NCI-H1694 (cell line): ENCODE measurements around the gene ATF6.

Source experiments
- DNase-seq: peaks from one replicate; lab custom pipeline; 2025; lab: John Stamatoyannopoulos, UW

The ATF6 gene

DNA sequence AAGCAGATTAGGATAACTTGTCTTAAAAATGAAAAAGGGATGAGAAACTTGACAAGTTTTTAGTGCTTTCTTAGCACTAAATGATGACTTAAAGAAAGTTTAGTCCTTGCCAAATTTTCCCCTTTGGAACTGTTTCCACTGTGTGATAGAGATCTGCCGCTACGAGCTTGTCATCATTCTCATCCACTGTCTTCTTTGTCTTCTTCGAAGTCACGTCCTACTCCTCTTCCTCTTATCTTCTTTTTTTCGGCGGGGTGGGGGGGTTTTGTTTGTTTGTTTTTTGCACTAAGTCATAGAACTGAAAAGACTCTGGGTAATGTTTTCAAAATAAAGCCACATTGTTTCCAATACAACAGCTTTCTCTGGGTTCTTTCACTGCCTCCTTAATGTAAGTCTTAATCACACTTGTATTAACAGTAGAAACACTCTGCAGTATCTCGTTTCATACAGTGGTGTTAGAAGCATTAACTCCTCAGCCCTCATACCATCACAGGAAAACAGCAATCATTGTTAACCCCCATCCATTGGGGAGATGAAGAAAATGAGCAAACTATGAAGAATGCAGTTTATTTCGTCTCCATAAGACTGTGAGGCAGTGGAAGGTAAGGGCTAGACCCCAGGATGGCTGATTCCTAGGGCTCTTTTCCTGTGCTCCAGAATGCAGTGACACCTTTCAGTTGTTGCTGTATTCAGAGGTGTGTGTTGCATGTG is 175.8 kb downstream of the ATF6 start:
- DNase-seq, result no peak

DNA sequence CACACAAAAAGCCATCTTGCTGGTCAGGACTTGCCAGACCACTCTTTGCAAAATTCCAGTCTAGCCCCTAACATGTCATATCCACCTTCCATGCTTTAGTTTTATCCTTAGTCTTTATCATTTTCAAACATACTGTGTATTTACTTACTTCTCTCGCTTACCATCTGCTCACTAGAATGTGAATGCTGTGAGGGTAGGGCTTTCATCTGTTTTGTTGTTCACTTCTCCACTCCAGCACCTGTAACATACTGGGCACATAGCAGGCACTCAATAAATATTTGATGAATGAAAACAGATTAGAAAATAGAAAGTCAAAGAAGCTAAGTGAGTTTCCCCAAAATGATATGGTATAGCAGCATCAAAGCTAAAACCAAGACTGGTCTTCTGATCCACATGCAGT is 177.6 kb downstream of the ATF6 start:
- no peak for DNase-seq

DNA sequence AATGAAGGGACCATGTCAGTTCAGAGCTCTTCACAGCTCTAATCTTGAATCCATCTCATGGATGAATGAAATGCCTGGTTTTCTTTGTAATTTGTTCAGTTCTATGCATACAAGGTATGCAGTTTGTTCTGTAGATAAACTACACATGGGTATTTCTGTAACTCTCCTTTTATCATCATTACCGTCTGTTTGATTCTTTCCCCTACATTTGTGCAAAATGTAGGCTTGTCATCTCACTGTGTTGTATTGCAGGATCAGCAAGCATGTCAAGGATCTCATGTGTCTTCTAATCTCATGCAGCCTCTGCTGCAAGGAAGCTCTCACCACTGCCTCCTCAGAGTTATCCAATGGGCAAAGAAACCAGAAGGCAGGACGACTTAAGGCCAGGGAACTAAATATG is 178.3 kb downstream of the ATF6 start:
- DNase-seq, result no peak

- no peak for DNase-seq
Observed at GRCh38 chr1:161945306-161946060, 179.4 kb downstream of the ATF6 start.

GRCh38 chr1:161946071-161946987 is 180.2 kb downstream of the ATF6 start:
- DNase-seq, result no peak

GRCh38 chr1:161948435-161948834 is 182.3 kb downstream of the ATF6 start:
- no peak for DNase-seq

DNA sequence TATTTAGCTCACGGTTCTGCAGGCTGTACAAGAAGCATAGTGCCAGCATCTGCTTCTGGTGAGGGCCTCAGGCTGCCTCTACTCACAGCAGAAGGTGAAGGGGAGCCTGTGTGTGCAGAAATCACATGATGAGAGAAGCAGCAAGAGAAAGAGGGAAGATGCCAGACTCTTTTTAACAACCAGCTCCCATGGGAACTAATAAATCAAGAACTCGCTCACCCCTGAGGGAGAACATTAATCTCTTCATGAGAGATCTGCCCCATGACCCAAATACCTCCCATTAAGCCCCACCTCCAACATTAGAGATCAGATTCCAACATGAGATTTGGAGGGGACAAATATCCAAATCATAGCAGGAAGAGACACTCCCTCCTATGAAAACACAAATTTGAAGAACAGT is 183.4 kb downstream of the ATF6 start:
- DNase-seq, result no peak

- DNase-seq, result no peak
Observed at GRCh38 chr1:161950377-161950776, 184.3 kb downstream of the ATF6 start.

DNA sequence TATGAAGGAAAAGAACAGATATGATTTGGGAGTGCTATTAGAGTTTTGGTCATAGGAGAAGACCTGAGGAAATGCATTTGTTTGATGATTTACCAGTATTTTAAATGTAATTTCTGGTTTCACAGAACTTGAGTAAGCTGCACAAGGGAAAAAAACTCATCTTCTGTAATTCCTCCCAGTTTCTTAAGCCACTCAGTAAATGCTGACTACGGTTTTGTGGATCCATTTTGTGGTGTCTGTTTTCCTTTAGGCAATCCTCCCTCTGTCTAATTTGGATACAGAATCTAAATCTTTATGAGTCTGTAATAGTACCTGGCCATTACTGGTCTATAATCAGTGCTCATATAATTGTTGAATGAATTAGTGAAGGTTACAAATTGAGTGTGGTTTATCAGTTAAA is 185.5 kb downstream of the ATF6 start:
- no peak for DNase-seq

DNA sequence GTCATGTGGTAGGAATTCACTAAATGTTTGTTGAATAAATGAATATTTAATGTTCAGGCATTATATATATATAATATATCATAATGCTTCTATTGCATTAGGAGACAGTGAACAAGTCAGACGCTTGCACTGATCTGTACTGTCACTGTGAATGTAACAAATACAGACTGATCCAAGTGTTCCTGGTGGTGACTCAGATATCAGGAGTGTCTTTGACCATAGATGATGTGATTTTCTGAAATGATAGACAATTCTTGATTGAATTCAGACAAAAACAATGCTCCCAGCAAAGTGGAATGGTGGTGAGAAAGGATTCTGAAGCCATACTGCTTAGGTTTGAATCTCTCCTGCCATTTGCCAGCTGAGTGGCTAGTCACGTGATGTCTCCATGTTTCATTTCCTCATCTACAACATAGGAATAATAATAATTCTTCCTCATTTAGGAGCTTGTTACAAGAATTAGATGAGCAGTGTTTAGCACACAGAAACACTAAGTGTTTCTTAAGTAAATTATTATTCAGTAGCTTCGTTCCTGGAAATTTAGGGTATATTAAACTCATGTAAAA is 186.6 kb downstream of the ATF6 start:
- no peak for DNase-seq

GRCh38 chr1:161953256-161953920 is 187.3 kb downstream of the ATF6 start:
- DNase-seq, result no peak

DNA sequence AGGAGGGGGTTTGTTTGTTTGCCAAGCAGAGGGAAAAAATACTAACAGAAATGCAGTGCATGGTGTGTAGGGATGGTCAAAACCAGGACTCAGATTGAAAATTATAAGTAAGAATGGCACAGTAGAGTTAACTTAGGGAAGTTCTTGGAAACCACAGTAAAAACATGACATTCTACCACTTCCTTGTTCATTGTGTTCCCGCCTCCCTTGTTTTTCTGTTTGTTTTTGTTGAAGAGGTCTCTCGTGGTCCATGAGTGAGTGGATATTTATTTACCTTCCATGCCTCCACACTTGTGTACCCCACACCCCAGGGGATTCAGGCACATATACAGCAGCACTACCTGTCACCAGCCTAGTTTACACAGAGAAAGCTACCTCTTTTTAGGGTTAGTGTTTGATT is 187.9 kb downstream of the ATF6 start:
- DNase-seq, result no peak

- no peak for DNase-seq
Observed at GRCh38 chr1:161954466-161954865, 188.3 kb downstream of the ATF6 start.

DNA sequence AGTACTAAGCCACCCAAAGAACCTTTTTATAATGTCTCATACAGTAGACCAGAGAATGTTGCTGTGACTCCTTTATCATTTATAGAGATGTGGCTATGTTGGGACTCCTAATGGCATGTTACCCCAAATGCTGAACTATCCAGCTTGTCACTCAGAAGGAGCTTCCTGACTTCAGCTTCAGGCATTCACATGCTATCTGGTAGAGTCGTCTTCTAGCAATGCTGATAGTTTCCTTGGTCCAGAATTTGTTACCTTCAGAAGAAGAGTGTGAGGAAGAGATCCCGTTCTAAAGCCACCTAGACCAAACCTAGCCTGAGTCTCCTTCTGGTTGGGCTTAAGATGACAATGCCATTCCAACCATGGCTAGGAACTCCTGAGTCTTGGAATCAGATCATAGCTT is 189.5 kb downstream of the ATF6 start:
- DNase-seq, result no peak

- DNase-seq, result no peak
Observed at GRCh38 chr1:161956097-161956496, 190.0 kb downstream of the ATF6 start.

GRCh38 chr1:161956930-161957329 is 190.8 kb downstream of the ATF6 start:
- no peak for DNase-seq

DNA sequence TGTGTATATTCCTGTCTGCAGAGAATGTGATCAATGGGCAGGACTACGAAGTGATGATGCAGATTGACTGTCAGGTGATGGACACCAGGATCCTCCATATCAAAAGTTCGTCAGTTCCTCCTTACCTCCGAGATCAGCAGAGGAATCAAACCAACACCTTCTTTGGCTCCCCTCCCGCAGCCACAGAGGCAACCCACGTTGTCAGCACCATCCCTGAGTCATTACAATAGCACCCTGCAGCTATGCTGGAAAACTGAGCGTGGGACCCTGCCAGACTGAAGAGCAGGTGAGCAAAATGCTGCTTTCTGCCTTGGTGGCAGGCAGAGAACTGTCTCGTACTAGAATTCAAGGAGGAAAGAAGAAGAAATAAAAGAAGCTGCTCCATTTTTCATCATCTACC is 192.3 kb downstream of the ATF6 start:
- no peak for DNase-seq

GRCh38 chr1:161962091-161962887 is 196.2 kb downstream of the ATF6 start:
- DNase-seq, result no peak

DNA sequence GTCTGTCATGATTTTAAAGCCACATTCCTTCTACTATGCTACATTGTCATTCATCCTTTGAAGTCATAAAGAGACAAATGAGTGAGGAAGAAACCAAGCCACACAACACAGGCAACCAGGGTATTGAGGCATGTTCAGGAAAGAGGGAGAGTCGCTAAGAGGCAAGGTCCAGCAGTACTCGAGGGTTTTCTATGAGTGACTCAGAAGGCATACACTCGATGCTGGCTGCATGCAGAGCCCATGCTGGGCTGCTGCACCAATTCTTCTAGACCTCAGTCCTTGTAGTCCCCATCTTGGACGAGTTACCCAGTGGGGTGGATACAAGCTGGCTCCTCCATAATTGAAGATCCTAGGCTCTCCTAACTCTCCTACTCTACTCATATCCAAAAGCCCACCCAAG is 199.9 kb downstream of the ATF6 start:
- DNase-seq, result no peak

- no peak for DNase-seq
Observed at GRCh38 chr1:161970036-161970435, 203.9 kb downstream of the ATF6 start.

DNA sequence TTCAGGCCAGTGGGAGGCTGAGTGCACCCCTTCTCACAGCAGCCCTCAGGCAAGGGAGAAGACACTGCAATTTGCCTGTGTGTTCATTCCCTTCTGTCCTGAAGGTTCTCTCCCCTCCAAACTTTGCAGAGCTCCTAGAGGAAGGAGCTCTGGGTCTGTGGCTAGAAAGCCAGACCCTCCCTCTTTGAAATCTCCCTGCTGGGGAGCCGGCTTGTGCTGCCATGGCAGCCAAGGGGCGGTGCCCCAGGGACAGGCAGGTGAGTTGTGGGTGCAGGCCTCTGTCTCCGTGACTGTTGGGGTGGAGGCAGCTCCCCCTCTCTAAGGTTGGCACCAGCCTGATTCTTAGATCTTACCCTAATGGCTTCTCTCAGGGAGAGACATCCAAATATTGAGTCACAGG is 204.5 kb downstream of the ATF6 start:
- DNase-seq, result no peak
